ENCODE data around the gene ATOX1. TPM values are rescaled to one million over a fixed set of nuclear protein-coding genes. Genes with fewer than 3 reads are reported as not detected.

The ATOX1 gene
- total and polyA plus RNA-seq, 2 of the 13 experiments (the other 11 are each of a cell fraction or from before 2014, with no cell fraction given), result 62.4 to 124 TPM

- ChIA-PET POLR2A (interaction anchor here (4.1 kb wide), 1 partner anchor 20 kb away, joined by 21 read pairs; the partner anchor contains the start of gene G3BP1), CTCF (ENCODE audit: low intra/inter-chr PET ratio, low total read pairs) (no interaction called here)
- H3K4me3 ChIP-seq (replicated peaks in 1 of 3; ENCODE audit: insufficient read depth in 1 of 3, low read depth in 2 of 3, low read length in 3 of 3), result no peak overlapping the region
- WGBS (ENCODE audit: low lambda C conversion rate), result 93% methylated on average over 4 of the region's 4 CpGs
- peaks cover 17% of the 10 kb centered on the region for H3K79me2 ChIP-seq (ENCODE audit: insufficient read depth, low read length)
- BruUV-seq (replicated peaks), result no TSS peak
- ATAC-seq (no peak), DNase-seq (ENCODE audit: low spot score) (no peak), FAIRE-seq (no peak)
- H3K4me2 ChIP-seq (ENCODE audit: low read depth, low read length), result no peak overlapping the region
- H3K9me3 ChIP-seq (ENCODE audit: low read length), result no peaks in the 10 kb centered on the region
- H3K27me3 ChIP-seq (ENCODE audit: control insufficient read depth in 1 of 2, insufficient read depth in 2 of 2, low read length in 2 of 2), result no peaks in the 10 kb centered on the region
- in situ Hi-C loops (cut with HindIII; ENCODE audit: extremely low pct_ligation_motif_present, low pct_unique_long_range_greater_than_20kb), result no loop called here
- no peak overlapping the region for H3K9ac ChIP-seq (ENCODE audit: insufficient read depth, low read depth, low read length)
- H3K36me3 ChIP-seq (replicated peaks in 1 of 2; ENCODE audit: control insufficient read depth in 1 of 2, insufficient read depth in 2 of 2, low read length in 2 of 2), result peaks cover 1 to 24% of the 10 kb centered on the region in 2 experiments; a peak in 2 of 5 replicates
- no peaks in the 10 kb centered on the region for H4K20me1 ChIP-seq (ENCODE audit: insufficient read depth, low read length)
- TF ChIP-seq NFKBIZ (CRISPR knock-in tag; IDR thresholded peaks at IDR 0.05), result no peak
- no peak for TF ChIP-seq SP1 (IDR thresholded peaks at IDR 0.05)
- no peak for TF ChIP-seq SP1 (CRISPR knock-in tag; IDR thresholded peaks at IDR 0.05)
- TF ChIP-seq ZNF496 (CRISPR knock-in tag; IDR thresholded peaks at IDR 0.05; ENCODE audit: insufficient replicate concordance), result no peak
- TF ChIP-seq ZFP36L2 (CRISPR knock-in tag; IDR thresholded peaks at IDR 0.05), result no peak
- no peak for TF ChIP-seq ZNF704 (CRISPR knock-in tag; IDR thresholded peaks at IDR 0.05; ENCODE audit: borderline replicate concordance)
- TF ChIP-seq HOXA7 (CRISPR knock-in tag; IDR thresholded peaks at IDR 0.05), result no peak
- TF ChIP-seq JARID2 (CRISPR knock-in tag; IDR thresholded peaks at IDR 0.05; ENCODE audit: insufficient replicate concordance), result no peak
- TF ChIP-seq CEBPG (CRISPR knock-in tag; IDR thresholded peaks at IDR 0.05), result no peak
- no peak for TF ChIP-seq ZNF275 (CRISPR knock-in tag; IDR thresholded peaks at IDR 0.05; ENCODE audit: borderline replicate concordance)
- no peak for TF ChIP-seq CREBL2 (CRISPR knock-in tag; IDR thresholded peaks at IDR 0.05; ENCODE audit: borderline replicate concordance)
- no peak for TF ChIP-seq RFX1 (IDR thresholded peaks at IDR 0.05)
- no peak for TF ChIP-seq RCOR2 (CRISPR knock-in tag; IDR thresholded peaks at IDR 0.05)
- TF ChIP-seq SYNCRIP (IDR thresholded peaks at IDR 0.05; ENCODE audit: insufficient read depth, low read depth, low read length), result no peak
- no peak for TF ChIP-seq NCOR1 (IDR thresholded peaks at IDR 0.05; ENCODE audit: borderline replicate concordance, low read length)
- no peak overlapping the region for H2AFZ ChIP-seq (ENCODE audit: low read length)
- peaks cover 27% of the 10 kb centered on the region for H3K4me1 ChIP-seq (ENCODE audit: insufficient read depth, low read length)
- intact Hi-C loops (cut with micrococcal nuclease; ENCODE audit: unreplicated experiment), result no loop called here
- no peak overlapping the region for H3K27ac ChIP-seq (ENCODE audit: extremely low read length, insufficient read depth, low read length)
Observed at GRCh38 chr5:151751091-151751490, 7.3 kb downstream of the ATOX1 start.

Measured in HepG2 (cell line).